ENCODE results near the gene ATP2C2.
"Not testable (repeated sequence)": the region's sequence is repeated elsewhere in the genome, so short reads cannot be mapped to it uniquely, and the experiment has no call there.

The ATP2C2 gene

DNA sequence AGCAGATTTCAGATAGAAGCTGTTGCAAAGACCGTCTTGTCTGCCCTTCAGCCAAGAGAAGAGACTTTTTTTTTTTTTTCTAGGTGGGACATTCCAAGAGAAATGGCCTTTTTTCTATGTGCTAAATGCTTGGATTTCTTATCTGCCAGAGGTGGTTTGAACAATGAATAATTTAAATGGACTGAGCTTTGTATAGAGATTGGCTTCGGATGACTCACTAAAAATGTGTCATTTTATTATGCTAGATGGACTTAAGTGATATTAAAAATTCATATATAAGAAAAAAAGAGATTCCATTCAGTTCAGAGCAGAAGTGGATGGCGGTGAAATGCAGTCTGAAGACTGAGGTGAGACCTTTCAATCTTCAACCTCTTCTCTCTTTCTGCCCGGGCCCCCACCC, 77.7 kb downstream of the ATP2C2 start:
- TF ChIP-seq, protein P1, sequence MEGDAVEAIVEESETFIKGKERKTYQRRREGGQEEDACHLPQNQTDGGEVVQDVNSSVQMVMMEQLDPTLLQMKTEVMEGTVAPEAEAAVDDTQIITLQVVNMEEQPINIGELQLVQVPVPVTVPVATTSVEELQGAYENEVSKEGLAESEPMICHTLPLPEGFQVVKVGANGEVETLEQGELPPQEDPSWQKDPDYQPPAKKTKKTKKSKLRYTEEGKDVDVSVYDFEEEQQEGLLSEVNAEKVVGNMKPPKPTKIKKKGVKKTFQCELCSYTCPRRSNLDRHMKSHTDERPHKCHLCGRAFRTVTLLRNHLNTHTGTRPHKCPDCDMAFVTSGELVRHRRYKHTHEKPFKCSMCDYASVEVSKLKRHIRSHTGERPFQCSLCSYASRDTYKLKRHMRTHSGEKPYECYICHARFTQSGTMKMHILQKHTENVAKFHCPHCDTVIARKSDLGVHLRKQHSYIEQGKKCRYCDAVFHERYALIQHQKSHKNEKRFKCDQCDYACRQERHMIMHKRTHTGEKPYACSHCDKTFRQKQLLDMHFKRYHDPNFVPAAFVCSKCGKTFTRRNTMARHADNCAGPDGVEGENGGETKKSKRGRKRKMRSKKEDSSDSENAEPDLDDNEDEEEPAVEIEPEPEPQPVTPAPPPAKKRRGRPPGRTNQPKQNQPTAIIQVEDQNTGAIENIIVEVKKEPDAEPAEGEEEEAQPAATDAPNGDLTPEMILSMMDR (IDR thresholded peaks at IDR 0.05; ENCODE audit: insufficient read depth, missing control alignments) = no peak
- FAIRE-seq = no peak
- DNase-seq (ENCODE audit: insufficient read length, low spot score) = no peak

DNA sequence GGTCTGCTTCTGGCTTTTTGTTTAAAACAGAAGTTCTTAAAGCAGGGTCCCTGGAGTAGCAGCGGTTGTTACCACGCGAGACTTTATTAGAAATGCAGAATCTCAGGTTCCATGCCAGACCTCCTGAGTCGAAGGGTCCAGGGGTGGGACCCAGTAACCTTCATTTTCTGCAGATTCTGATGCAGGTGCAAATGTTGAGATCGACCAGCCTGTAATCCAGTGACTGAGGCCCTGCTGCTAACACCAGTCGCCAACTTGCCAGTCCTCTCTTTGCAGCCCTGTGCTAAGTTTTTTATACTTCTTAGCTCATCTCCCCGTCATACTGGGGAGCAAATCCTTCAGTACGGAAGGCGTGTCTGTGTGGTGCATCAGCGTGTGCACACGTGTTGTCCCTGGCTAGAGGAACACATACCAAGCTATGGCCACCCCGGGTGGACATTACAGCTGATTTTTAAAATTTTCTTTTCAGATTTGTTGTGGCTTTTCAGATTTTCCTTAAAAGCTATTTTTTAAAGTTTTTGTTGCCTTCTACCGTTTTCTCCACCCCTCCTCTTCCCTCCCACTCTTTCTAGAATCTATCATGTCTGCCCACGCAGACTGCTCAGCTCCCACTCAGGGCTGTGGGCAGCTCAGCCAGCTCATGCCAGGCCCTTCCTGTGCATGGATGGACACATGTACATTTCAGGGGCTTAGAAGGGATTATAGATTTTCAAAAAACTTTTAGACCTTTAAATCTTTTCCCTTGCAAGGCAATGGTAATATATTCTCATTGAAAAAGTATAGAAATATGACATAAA, 78.5 kb downstream of the ATP2C2 start:
- TF ChIP-seq, protein P1 (IDR thresholded peaks at IDR 0.05; ENCODE audit: insufficient read depth, missing control alignments) = no peak
- DNase-seq (ENCODE audit: insufficient read length, low spot score) (no peak), FAIRE-seq (no peak)

DNA sequence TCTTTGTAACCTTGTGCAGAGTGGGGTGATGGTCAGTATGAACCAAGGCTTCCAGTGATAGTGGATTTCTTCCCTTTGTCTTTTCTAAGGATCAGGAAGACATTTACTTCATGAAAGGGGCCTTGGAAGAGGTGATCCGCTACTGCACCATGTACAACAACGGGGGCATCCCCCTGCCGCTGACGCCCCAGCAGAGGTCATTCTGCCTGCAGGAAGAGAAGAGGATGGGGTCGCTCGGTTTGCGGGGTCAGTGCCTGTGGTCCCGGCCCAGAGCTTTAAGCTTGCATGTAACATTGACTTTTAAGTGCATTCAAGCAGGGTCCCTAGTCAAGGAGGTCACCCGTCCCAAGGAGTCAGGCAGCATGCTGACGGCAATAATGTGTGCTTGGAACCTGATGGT, 80.1 kb downstream of the ATP2C2 start:
- FAIRE-seq (no peak), DNase-seq (ENCODE audit: insufficient read length, low spot score) (no peak)
- TF ChIP-seq, protein P1 (IDR thresholded peaks at IDR 0.05; ENCODE audit: insufficient read depth, missing control alignments) = no peak

DNA sequence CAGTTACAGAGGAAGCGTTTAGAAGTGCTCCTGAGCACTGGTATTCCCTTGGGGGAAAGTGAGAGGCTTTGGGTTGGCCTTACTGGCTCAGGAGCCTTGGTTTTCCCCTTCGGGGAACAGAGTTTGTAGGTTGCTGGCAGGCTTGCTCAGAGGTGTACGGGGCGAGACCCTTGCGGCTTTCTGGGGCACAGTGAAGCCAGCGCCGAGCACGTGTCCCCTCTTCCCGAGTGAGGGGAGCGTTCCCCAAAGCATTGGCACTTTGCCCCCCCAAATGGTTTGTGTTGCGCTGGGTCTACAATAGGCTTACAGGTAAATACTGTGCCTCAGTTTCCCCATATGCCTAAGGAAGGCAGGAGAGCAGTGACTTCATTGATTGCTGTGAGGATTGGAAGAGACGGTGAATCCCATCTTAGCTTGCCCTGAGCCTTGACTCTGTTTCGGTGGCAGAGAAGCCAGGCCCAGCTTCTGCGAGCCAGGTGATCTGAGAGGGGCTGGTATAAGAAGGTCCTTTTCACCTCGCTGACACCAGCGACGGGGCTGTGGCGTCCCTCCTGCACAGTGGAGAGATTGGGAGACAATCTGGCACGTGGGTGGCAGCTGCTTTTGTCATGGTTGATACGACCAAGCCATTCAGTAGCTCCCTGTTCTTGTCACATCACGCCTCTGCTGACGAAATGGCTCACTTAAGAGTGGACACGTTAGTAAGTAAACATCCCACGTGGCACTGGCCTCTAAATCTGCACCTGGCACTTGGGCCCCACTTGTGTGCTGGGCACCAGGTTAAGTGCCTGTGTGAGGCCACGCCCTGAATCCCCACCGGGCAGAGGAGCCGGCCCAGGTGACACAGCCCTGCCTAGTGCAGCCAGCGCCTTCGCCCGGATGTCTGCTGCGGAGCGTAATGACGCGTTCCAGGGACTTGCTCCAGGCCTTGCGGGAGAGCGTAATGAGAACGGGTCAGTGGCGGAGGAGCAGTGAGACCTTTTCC, 81.1 kb downstream of the ATP2C2 start:
- TF ChIP-seq, protein P1 (IDR thresholded peaks at IDR 0.05; ENCODE audit: insufficient read depth, missing control alignments) = no peak
- DNase-seq (ENCODE audit: insufficient read length, low spot score) = no peak
- FAIRE-seq = no peak

DNA sequence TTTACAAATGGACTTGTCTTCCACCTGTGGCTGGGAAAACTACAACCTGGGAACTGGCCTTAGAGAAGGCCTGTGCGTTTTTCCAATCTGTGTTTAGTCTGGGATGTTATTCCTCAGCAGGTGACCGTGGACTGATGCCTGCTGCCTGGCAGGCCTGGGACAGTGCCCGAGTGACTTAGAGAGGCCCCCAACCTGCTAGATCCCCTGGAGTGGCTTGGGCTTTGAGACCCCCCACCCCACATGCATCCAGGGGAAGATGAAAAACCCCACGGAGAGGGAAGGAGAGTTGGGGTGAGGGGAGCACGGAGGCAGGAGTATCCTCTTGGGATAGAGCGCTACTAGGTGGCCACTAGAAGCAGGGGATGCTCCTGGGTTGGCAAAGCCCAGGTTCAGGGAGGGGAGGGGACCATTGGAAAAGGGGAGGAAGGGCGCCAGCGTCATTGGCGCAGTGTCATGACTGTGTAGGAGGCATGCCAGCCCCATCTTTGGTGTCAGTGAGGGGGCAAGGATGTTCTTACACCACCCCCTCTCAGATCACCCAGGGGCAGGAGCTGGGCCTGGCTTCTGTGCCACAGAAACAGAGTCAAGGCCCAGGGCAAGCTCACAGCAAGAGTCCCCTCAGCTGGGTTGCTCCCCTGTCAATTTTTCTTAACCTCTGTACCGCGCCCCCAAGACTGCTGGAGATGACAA, 82.0 kb downstream of the ATP2C2 start:
- FAIRE-seq = no peak

DNA sequence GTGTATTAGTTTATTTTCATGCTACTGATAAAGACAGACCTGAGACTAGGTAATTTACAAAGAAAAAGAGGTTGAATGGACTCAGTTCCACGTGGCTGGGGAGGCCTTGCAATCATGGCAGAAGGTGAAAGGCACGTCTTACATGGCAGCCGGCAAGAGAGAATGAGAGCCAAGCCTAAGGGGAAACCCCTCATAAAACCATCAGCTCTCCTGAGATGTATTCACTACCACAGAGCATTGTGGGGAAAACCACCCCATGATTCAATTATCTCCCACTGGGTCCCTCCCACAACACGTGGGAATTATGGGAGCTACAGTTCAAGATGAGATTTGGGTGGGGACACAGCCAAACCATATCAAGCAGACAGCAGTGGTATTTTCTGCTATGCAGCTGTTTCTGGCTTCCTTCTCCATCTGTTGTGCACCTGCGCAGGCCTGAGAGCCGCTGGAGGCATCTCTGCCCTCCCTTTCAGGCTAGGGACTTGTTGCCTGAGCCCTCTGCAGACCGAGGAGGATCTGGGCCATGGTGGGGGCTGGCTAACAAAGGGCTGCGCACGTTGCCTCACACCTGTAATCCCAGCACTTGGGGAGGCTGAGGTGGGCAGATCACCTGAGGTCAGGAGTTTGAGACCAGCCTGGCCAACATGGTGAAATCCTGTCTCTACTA, 82.8 kb downstream of the ATP2C2 start:
- not testable (repeated sequence) for DNase-seq (ENCODE audit: insufficient read length, low spot score); FAIRE-seq

More for the DNA sequence above, 82.0 kb downstream of the ATP2C2 start:
- TF ChIP-seq, protein P1 (IDR thresholded peaks at IDR 0.05; ENCODE audit: insufficient read depth, missing control alignments) = no peak
- no peak for DNase-seq (ENCODE audit: insufficient read length, low spot score)

DNA sequence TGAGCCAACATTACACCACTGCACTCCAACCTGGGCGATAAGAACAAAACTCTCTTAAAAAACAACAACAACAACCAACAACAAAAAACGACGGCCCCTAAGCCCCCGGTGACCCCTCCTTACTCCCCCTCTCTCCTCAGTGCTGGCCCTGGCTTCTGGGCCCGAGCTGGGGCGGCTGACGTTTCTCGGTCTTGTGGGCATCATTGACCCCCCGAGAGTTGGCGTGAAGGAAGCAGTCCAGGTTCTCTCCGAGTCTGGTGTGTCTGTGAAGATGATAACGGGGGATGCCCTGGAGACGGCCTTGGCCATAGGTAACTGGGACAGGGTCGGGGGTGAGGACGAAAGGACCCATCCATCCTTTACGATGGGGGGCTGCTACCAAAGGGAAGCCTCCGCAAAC, 83.4 kb downstream of the ATP2C2 start:
- TF ChIP-seq, protein P1 (IDR thresholded peaks at IDR 0.05; ENCODE audit: insufficient read depth, missing control alignments) = no peak
- FAIRE-seq (no peak), DNase-seq (ENCODE audit: insufficient read length, low spot score) (no peak)

All from D721Med (cell line).